Endothelial cell of umbilical vein (primary cell): ENCODE measurements around the gene MEF2C. TPM values are rescaled to one million over a fixed set of nuclear protein-coding genes. Genes with fewer than 3 reads are reported as not detected.

Experiments used
- BruUV-seq: library from RNA; stranded (reverse); fragments of 400-500 nt; replicated peaks from 2 replicates; lab custom pipeline; 2021; lab: Mats Ljungman, UMichigan
- CTCF ChIA-PET: fragments of 300-600, 350-600 bp; sonication (Branson Sonifier 250); formaldehyde crosslinking; loops from one replicate; lab custom pipeline; 2021; ENCODE audit warnings: antibody characterized with exemption, inconsistent platforms; lab: Charles Lee
- POLR2A ChIA-PET: fragments of 300-600, 350-600 bp; sonication (Branson Sonifier 250); formaldehyde crosslinking; loops from one replicate; lab custom pipeline; 2021; ENCODE audit warnings: antibody characterized with exemption, inconsistent platforms; lab: Charles Lee
- DNase-seq: peaks from one replicate; pipeline ENCODE4 v3.0.0-alpha.2; 2011; ENCODE audit warnings: low read depth, low spot score
- FAIRE-seq: peaks from 2 replicates; lab custom pipeline; 2011; peaks lifted over from hg19 to GRCh38; lab: Jason Lieb, UNC
- H2AFZ ChIP-seq: 2 replicates; pipeline ENCODE4 v1.6.0; 2012; ENCODE audit warnings: low read depth, low read length, control low read depth, inconsistent platforms
- H3K27ac ChIP-seq: 2 replicates; pipeline ENCODE4 v1.5.1; 2011; ENCODE audit warnings: low read depth, mild to moderate bottlenecking, control low read depth, low read length, moderate library complexity; ENCODE audit not compliant: insufficient read depth
- H3K27me3 ChIP-seq, 2 experiments: 2 replicates each; pipeline versions ENCODE4 v1.6.0 to v1.6.1; 2011; ENCODE audit warnings: low read length in 2 of 2, mixed read lengths in 1 of 2; ENCODE audit not compliant: control insufficient read depth in 2 of 2, insufficient read depth in 2 of 2
- H3K36me3 ChIP-seq, 2 experiments: 2 replicates in 1 of 2; 3 replicates in 1 of 2; pipeline ENCODE4 v1.5.1; 2011; ENCODE audit warnings: low read length in 2 of 2, mild to moderate bottlenecking in 1 of 2, moderate library complexity in 1 of 2; ENCODE audit not compliant: control insufficient read depth in 2 of 2, insufficient read depth in 2 of 2; ENCODE audit errors: extremely low read depth in 1 of 2
- H3K4me1 ChIP-seq: 3 replicates; pipeline ENCODE4 v1.5.1; 2011; ENCODE audit warnings: mild to moderate bottlenecking, low read length; ENCODE audit not compliant: control insufficient read depth, insufficient read depth; ENCODE audit errors: extremely low read depth
- H3K4me2 ChIP-seq: 2 replicates; pipeline ENCODE4 v1.6.1; 2011; ENCODE audit warnings: low read length, control low read depth, mixed read lengths; ENCODE audit not compliant: insufficient read depth
- H3K4me3 ChIP-seq, 3 experiments: fragments of 200-600 bp in 1 of 3; sonication (generic), shearing (Covaris generic) in 1 of 3; replicated peaks in 1 of 3; 2 replicates each; pipeline ENCODE4 v1.5.1; 2011 to 2016; ENCODE audit warnings: control low read depth in 3 of 3, low read length in 3 of 3, mild to moderate bottlenecking in 2 of 3, inconsistent platforms in 1 of 3, low read depth in 1 of 3, moderate library complexity in 1 of 3; ENCODE audit not compliant: insufficient read depth in 1 of 3
- H3K79me2 ChIP-seq: 2 replicates; pipeline ENCODE4 v1.6.0; 2012; ENCODE audit warnings: low read length, inconsistent platforms; ENCODE audit not compliant: control insufficient read depth, insufficient read depth
- H3K9ac ChIP-seq: replicated peaks from 2 replicates; pipeline ENCODE3; 2011; ENCODE audit warnings: low read length, control low read depth; ENCODE audit not compliant: insufficient read depth; ENCODE audit errors: extremely low read depth
- H3K9me1 ChIP-seq: replicated peaks from 3 replicates; pipeline ENCODE4 v1.6.0; 2011; ENCODE audit warnings: mild to moderate bottlenecking, low read length; ENCODE audit not compliant: control insufficient read depth, insufficient read depth; ENCODE audit errors: extremely low read depth
- H3K9me3 ChIP-seq: replicated peaks from 2 replicates; pipeline ENCODE4 v1.5.1; 2012; ENCODE audit warnings: low read length, inconsistent platforms; ENCODE audit not compliant: control insufficient read depth, insufficient read depth
- H4K20me1 ChIP-seq: replicated peaks from 2 replicates; pipeline ENCODE3; 2011; ENCODE audit warnings: mild to moderate bottlenecking, low read length; ENCODE audit not compliant: control insufficient read depth, insufficient read depth; ENCODE audit errors: extremely low read depth
- EZH2 ChIP-seq: IDR thresholded peaks from 2 replicates; pipeline ENCODE4 v1.6.1; 2012; ENCODE audit warnings: borderline replicate concordance, low read depth, mild to moderate bottlenecking, moderate library complexity, low read length, inconsistent platforms; ENCODE audit not compliant: severe bottlenecking
- FOS ChIP-seq: IDR thresholded peaks from 2 replicates; pipeline ENCODE4 v1.6.1; 2011; ENCODE audit warnings: mild to moderate bottlenecking, low read length, moderate library complexity, borderline replicate concordance; ENCODE audit not compliant: insufficient read depth
- GATA2 ChIP-seq: IDR thresholded peaks from 2 replicates; pipeline ENCODE4 v1.7.0; 2011; ENCODE audit warnings: low read depth, mild to moderate bottlenecking, moderate library complexity, mixed read lengths, low read length; ENCODE audit not compliant: insufficient read length, insufficient read depth
- JUN ChIP-seq: IDR thresholded peaks from 2 replicates; pipeline ENCODE4 v1.6.1; 2011; ENCODE audit warnings: borderline replicate concordance, low read depth; ENCODE audit not compliant: insufficient read length, insufficient read depth
- MAX ChIP-seq: IDR thresholded peaks from 2 replicates; pipeline ENCODE4 v1.6.1; 2011; ENCODE audit not compliant: insufficient read depth, insufficient read length
- MYC ChIP-seq: IDR thresholded peaks from one replicate; pipeline ENCODE4 v1.6.1; 2011; ENCODE audit warnings: mild to moderate bottlenecking, low read depth, low read length
- POLR2A ChIP-seq: IDR thresholded peaks from 2 replicates; pipeline ENCODE4 v1.6.1; 2012; ENCODE audit warnings: low read depth, mild to moderate bottlenecking, control low read depth, low read length
- POLR2AphosphoS5 ChIP-seq: IDR thresholded peaks from 2 replicates; pipeline ENCODE4 v1.6.1; 2012; ENCODE audit warnings: low read depth, mild to moderate bottlenecking, control low read depth, low read length, moderate library complexity; ENCODE audit not compliant: insufficient read depth
- dilution Hi-C: fragments of 300-500 bp; cut with MboI; formaldehyde crosslinking; loops from one replicate; pipeline ENCODE4 v1.15.0; 2019; ENCODE audit warnings: low sequenced_read_pairs; ENCODE audit not compliant: extremely low pct_ligation_motif_present
- intact Hi-C: fragments of 100-400 bp; cut with micrococcal nuclease; formaldehyde crosslinking; loops from one replicate; pipeline ENCODE4 v1.10.0; 2022
- polyA plus RNA-seq, 4 experiments: library from polyadenylated mRNA; depleted of rRNA in 3 of 4; stranded (reverse) in 3 of 4; unstranded in 1 of 4; fragments of >200 nt; gene quantifications; 2 replicates each; pipeline versions ENCODE4 v1.2.1 to v1.2.3, GENCODE V29; 2011 to 2012; ENCODE audit warnings: missing spikeins in 1 of 4
- total RNA-seq: library from RNA; stranded (reverse); gene quantifications from 2 replicates; pipeline ENCODE4 v1.2.3, GENCODE V29; 2021

Gene MEF2C
- total and polyA plus RNA-seq, 2 donors (not counting 3 experiments of a cell fraction or from before 2014, with no cell fraction given), result 21.2 to 67.7 TPM

- Histone ChIP-seq H3K4me2 (no peak overlapping the region), H3K9me1 (no peaks in the 10 kb centered on the region), H3K4me1 (no peaks in the 10 kb centered on the region), H3K9me3 (no peaks in the 10 kb centered on the region), H3K27ac (no peak overlapping the region), H3K9ac (no peak overlapping the region), H2AFZ (no peak overlapping the region), H3K79me2 (no peaks in the 10 kb centered on the region), H4K20me1 (no peaks in the 10 kb centered on the region), H3K27me3 (peaks cover 19 to 55% of the 10 kb centered on the region in 2 experiments), H3K4me3 (no peak overlapping the region), H3K36me3 (no peaks in the 10 kb centered on the region)
- intact Hi-C loops, result no loop called here
- ChIA-PET POLR2A (no interaction called here), CTCF (interaction anchor here (1.0 to 1.6 kb wide), 3 partner anchors 11 to 921 kb away, joined by 4 to 11 read pairs (median 10); no protein-coding TSS in a partner anchor)
- BruUV-seq, result no TSS peak
- no peak for TF ChIP-seq MAX
- no peak for TF ChIP-seq MYC
- TF ChIP-seq POLR2A, result no peak
- no peak for TF ChIP-seq POLR2AphosphoS5
- no peak for TF ChIP-seq FOS
- no peak for TF ChIP-seq JUN
- no peak for TF ChIP-seq GATA2
- DNase-seq, result no peak
- dilution Hi-C loops, result no loop called here
- FAIRE-seq, result no peak
These were observed 180.7 kb downstream of the MEF2C start for GRCh38 chr5:88702332-88702731.

- no TSS peak for BruUV-seq
- H3K9me1 ChIP-seq, result no peaks in the 10 kb centered on the region
- H3K36me3 ChIP-seq, result no peaks in the 10 kb centered on the region
- intact Hi-C loops (no loop called here), dilution Hi-C loops (no loop called here)
- ChIA-PET POLR2A (no interaction called here), CTCF (interaction anchor here (1.5 kb wide), 1 partner anchor 9 kb away, joined by 6 read pairs; no protein-coding TSS in a partner anchor)
- H3K4me1 ChIP-seq, result no peaks in the 10 kb centered on the region
- no peaks in the 10 kb centered on the region for H4K20me1 ChIP-seq
- no peak overlapping the region for H3K27ac ChIP-seq
- H2AFZ ChIP-seq, result no peak overlapping the region
- TF ChIP-seq POLR2A (no peak), MAX (no peak), EZH2 (no peak), FOS (no peak)
- FAIRE-seq (no peak), DNase-seq (no peak)
- no peak overlapping the region for H3K9ac ChIP-seq
- H3K4me2 ChIP-seq, result no peak overlapping the region
- no peak overlapping the region for H3K4me3 ChIP-seq
- H3K79me2 ChIP-seq, result no peaks in the 10 kb centered on the region
- no peaks in the 10 kb centered on the region for H3K9me3 ChIP-seq
- peaks cover 29 to 70% of the 10 kb centered on the region in 2 experiments for H3K27me3 ChIP-seq
These were observed 182.9 kb downstream of the MEF2C start for GRCh38 chr5:88700121-88700520.
